OCI-LY7 (cell line): ENCODE data around the gene SACM1L. TPM values are rescaled to one million over a fixed set of nuclear protein-coding genes. Genes with fewer than 3 reads are reported as not detected.

Experiments
- BruUV-seq: library from RNA; stranded (reverse); fragments of 400-500 nt; replicated peaks from 2 replicates; lab custom pipeline; 2021; lab: Mats Ljungman, UMichigan
- CTCF ChIA-PET: fragments of 300-600 bp; sonication (Branson Sonifier 250); formaldehyde crosslinking; loops from one replicate; lab custom pipeline; 2022; ENCODE audit warnings: antibody characterized with exemption; ENCODE audit not compliant: unreplicated experiment; lab: Charles Lee
- POLR2A ChIA-PET: fragments of 300-600 bp; sonication (Branson Sonifier 250); formaldehyde crosslinking; loops from one replicate; lab custom pipeline; 2022; ENCODE audit warnings: antibody characterized with exemption; lab: Charles Lee
- DNase-seq: peaks from one replicate; pipeline ENCODE4 v3.0.0-alpha.2; 2015; ENCODE audit warnings: low spot score
- H2AFZ ChIP-seq: fragments of 200-600 bp; sonication (generic), shearing (Covaris generic); 2 replicates; pipeline ENCODE4 v1.6.1; 2014; ENCODE audit warnings: mild to moderate bottlenecking, antibody characterized with exemption, low read length, moderate library complexity
- H3K27ac ChIP-seq: fragments of 200-600 bp; sonication (generic); 2 replicates; pipeline ENCODE4 v1.5.1; 2014; ENCODE audit warnings: mixed run types, low read depth, mild to moderate bottlenecking, moderate library complexity, low read length, inconsistent platforms; ENCODE audit not compliant: poor library complexity, severe bottlenecking
- H3K36me3 ChIP-seq: fragments of 200-600 bp; sonication (generic); 2 replicates; pipeline ENCODE4 v1.6.1; 2014; ENCODE audit warnings: mild to moderate bottlenecking, antibody characterized with exemption, low read length, moderate library complexity, mixed read lengths; ENCODE audit not compliant: insufficient read depth
- H3K4me1 ChIP-seq: fragments of 200-600 bp; sonication (generic); 2 replicates; pipeline ENCODE4 v1.5.1; 2014; ENCODE audit warnings: mild to moderate bottlenecking, low read length; ENCODE audit not compliant: insufficient read depth, poor library complexity, severe bottlenecking
- H3K4me2 ChIP-seq: fragments of 200-600 bp; sonication (generic); 2 replicates; pipeline ENCODE4 v1.6.1; 2014; ENCODE audit warnings: mild to moderate bottlenecking, low read length
- H3K4me3 ChIP-seq: fragments of 200-600 bp; sonication (generic); 2 replicates; pipeline ENCODE4 v1.5.1; 2014; ENCODE audit warnings: mild to moderate bottlenecking, low read depth, low read length; ENCODE audit not compliant: poor library complexity, severe bottlenecking
- H3K79me2 ChIP-seq: fragments of 200-600 bp; sonication (generic); 2 replicates; pipeline ENCODE4 v1.6.1; 2016; ENCODE audit warnings: low read depth, mild to moderate bottlenecking, low read length, moderate library complexity, mixed read lengths; ENCODE audit not compliant: insufficient read depth
- H3K9me2 ChIP-seq: fragments of 200-600 bp; sonication (generic); 2 replicates; pipeline ENCODE4 v1.6.1; 2016; ENCODE audit warnings: mild to moderate bottlenecking, low read length, mixed read lengths; ENCODE audit not compliant: insufficient read depth
- H3K9me3 ChIP-seq: fragments of 200-600 bp; sonication (generic); 2 replicates; pipeline ENCODE4 v1.6.1; 2014; ENCODE audit warnings: mild to moderate bottlenecking, mixed run types, low read length, mixed read lengths
- H4K20me1 ChIP-seq: fragments of 200-600 bp; sonication (generic); 2 replicates; pipeline ENCODE4 v1.6.1; 2014; ENCODE audit warnings: mild to moderate bottlenecking, antibody characterized with exemption, low read length, moderate library complexity, mixed read lengths; ENCODE audit not compliant: insufficient read depth
- EZH2phosphoT487 ChIP-seq: fragments of 200-600 bp; sonication (generic); IDR thresholded peaks from 2 replicates; pipeline ENCODE4 v1.6.1; 2018; ENCODE audit warnings: low read depth, borderline replicate concordance, mild to moderate bottlenecking, mixed run types, antibody characterized with exemption, low read length, moderate library complexity, mixed read lengths
- intact Hi-C: fragments of 100-400 bp; cut with micrococcal nuclease; formaldehyde crosslinking; loops from one replicate; pipeline ENCODE4 v1.10.0; 2022; ENCODE audit not compliant: unreplicated experiment
- total RNA-seq, 2 experiments: library from RNA; depleted of rRNA in 1 of 2; stranded (reverse); fragments of >200 nt in 1 of 2; shearing (Covaris generic) in 1 of 2; gene quantifications; 2 replicates each; pipeline ENCODE4 v1.2.3, GENCODE V29; 2014 to 2022
- TF ChIP-seq, protein P1 (sequence below): fragments of 200-600 bp; sonication (generic); conservative IDR thresholded peaks from 2 replicates; pipeline ENCODE4 v1.5.1; 2014; ENCODE audit warnings: mild to moderate bottlenecking, antibody characterized with exemption, low read length, moderate library complexity, mixed read lengths

The SACM1L gene
- total RNA-seq, 2 experiments from 2014 or later: 35.5 to 54.9 TPM

DNA sequence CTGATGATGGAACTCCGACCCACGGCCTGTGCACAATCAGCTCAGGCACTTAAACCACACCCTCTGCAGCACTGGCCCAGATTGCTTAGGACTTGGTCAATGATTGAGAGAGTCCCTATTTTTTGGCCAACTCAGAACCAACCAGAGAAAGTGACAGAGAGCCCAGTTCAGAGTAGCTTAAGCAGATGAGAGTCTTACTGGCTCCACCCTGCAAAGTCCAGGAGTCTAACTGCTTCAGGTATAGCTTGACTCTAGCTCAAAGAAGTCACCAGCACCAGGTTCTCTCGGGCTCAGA, 87.1 kb downstream of the SACM1L start:
- H3K27ac ChIP-seq: no peak overlapping the region
- no peaks in the 10 kb centered on the region for H3K9me2 ChIP-seq
- ChIA-PET POLR2A (no interaction called here), CTCF (no interaction called here)
- H3K79me2 ChIP-seq: no peaks in the 10 kb centered on the region
- H3K4me3 ChIP-seq: no peak overlapping the region
- no peak for DNase-seq
- no peaks in the 10 kb centered on the region for H3K36me3 ChIP-seq
- H3K9me3 ChIP-seq: no peaks in the 10 kb centered on the region
- BruUV-seq: no TSS peak
- TF ChIP-seq EZH2phosphoT487: no peak
- TF ChIP-seq, protein P1, sequence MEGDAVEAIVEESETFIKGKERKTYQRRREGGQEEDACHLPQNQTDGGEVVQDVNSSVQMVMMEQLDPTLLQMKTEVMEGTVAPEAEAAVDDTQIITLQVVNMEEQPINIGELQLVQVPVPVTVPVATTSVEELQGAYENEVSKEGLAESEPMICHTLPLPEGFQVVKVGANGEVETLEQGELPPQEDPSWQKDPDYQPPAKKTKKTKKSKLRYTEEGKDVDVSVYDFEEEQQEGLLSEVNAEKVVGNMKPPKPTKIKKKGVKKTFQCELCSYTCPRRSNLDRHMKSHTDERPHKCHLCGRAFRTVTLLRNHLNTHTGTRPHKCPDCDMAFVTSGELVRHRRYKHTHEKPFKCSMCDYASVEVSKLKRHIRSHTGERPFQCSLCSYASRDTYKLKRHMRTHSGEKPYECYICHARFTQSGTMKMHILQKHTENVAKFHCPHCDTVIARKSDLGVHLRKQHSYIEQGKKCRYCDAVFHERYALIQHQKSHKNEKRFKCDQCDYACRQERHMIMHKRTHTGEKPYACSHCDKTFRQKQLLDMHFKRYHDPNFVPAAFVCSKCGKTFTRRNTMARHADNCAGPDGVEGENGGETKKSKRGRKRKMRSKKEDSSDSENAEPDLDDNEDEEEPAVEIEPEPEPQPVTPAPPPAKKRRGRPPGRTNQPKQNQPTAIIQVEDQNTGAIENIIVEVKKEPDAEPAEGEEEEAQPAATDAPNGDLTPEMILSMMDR: no peak
- no peak overlapping the region for H2AFZ ChIP-seq
- no peak overlapping the region for H3K4me2 ChIP-seq
- H4K20me1 ChIP-seq: no peaks in the 10 kb centered on the region
- intact Hi-C loops: no loop called here
- no peaks in the 10 kb centered on the region for H3K4me1 ChIP-seq

DNA sequence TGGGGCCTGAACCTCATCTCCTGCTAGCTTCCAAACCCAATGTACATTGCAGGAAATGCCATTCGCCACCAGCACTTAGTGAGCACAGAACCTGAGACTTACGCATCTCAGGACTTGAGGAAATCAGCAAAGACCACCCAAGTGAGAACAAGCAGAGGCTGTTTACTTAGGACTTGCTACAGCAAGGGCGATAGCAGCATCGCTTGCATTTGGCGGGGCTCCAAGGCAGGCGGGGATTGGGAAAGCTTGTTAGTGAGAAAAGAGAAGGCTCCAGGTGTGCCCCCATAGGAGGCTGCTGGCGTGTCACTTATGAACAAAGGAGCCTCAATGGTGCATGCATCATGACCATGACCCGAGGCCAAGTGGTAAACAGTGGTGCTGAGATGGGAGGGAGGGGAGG, 87.4 kb downstream of the SACM1L start:
- H4K20me1 ChIP-seq: no peaks in the 10 kb centered on the region
- no peak overlapping the region for H3K4me2 ChIP-seq
- intact Hi-C loops: no loop called here
- no peaks in the 10 kb centered on the region for H3K9me2 ChIP-seq
- TF ChIP-seq, protein P1: no peak
- no peak for TF ChIP-seq EZH2phosphoT487
- no peaks in the 10 kb centered on the region for H3K4me1 ChIP-seq
- CTCF ChIA-PET: no interaction called here
- no peak overlapping the region for H3K27ac ChIP-seq
- POLR2A ChIA-PET: no interaction called here
- H2AFZ ChIP-seq: no peak overlapping the region
- no peak for DNase-seq
- H3K4me3 ChIP-seq: no peak overlapping the region
- no peaks in the 10 kb centered on the region for H3K36me3 ChIP-seq
- no peaks in the 10 kb centered on the region for H3K79me2 ChIP-seq
- no TSS peak for BruUV-seq
- H3K9me3 ChIP-seq: no peaks in the 10 kb centered on the region

DNA sequence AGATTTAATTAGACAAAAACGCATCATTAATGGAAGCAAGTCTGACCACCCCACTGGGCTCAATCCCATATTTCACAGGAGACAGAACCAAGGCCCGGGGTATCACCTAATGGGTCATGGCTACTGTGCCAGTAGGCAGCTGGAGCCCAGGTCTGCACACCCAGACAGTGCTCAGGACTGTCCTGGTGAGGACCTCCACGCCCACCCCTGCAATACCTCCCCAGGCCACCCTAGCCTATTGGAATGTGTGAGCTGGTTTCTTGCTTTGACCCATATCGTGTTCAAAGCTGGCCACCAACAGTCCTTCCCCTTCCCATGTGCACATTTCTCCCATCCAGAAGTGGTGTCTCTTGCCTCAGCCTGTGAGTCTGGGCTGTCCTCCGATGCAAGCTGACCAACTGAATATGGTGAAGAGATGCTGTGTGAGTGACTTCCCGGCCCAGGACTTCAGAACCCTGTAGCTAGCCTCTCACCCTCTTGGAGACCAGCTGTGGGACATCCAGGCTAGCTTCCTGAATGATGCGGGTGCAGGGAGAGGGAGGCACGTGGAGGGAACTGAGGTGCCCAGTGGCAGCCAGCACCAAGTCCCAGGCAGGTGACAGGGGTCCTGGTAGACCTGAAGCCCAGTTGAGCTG, 88.0 kb downstream of the SACM1L start:
- DNase-seq: no peak
- BruUV-seq: no TSS peak
- no peak overlapping the region for H3K27ac ChIP-seq
- no peaks in the 10 kb centered on the region for H4K20me1 ChIP-seq
- no peaks in the 10 kb centered on the region for H3K9me2 ChIP-seq
- H3K4me1 ChIP-seq: no peaks in the 10 kb centered on the region
- TF ChIP-seq, protein P1: no peak
- TF ChIP-seq EZH2phosphoT487: no peak
- no peaks in the 10 kb centered on the region for H3K9me3 ChIP-seq
- H3K4me2 ChIP-seq: no peak overlapping the region
- no peaks in the 10 kb centered on the region for H3K36me3 ChIP-seq
- CTCF ChIA-PET: no interaction called here
- POLR2A ChIA-PET: no interaction called here
- no peak overlapping the region for H3K4me3 ChIP-seq
- no peak overlapping the region for H2AFZ ChIP-seq
- intact Hi-C loops: no loop called here
- H3K79me2 ChIP-seq: no peaks in the 10 kb centered on the region
